ENCODE results near the gene TBL1X.
A peak's percentile ranks its signal among the peaks of the same experiment; 100 is the strongest.

The TBL1X gene

GRCh38 chrX:9781941-9782340 is 317.1 kb downstream of the TBL1X start:
- no peak for DNase-seq

DNA sequence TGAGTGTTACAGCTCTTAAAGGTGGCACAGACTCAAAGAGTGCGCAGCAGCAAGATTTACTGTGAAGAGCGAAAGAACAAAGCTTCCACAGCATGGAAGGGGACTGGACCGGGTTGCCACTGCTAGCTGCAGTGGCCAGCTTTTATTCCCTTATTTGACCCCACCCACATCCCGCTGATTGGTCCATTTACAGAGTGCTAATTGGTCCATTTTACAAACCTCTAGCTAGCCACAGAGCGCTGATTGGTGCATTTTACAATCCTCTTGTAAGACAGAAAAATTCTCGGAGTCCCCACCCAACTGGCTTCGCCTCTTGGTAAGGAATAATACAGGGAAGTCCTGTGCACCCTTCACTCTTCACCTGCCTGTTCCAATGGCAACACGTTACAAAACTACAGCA is 319.5 kb downstream of the TBL1X start:
- no peak for DNase-seq

DNA sequence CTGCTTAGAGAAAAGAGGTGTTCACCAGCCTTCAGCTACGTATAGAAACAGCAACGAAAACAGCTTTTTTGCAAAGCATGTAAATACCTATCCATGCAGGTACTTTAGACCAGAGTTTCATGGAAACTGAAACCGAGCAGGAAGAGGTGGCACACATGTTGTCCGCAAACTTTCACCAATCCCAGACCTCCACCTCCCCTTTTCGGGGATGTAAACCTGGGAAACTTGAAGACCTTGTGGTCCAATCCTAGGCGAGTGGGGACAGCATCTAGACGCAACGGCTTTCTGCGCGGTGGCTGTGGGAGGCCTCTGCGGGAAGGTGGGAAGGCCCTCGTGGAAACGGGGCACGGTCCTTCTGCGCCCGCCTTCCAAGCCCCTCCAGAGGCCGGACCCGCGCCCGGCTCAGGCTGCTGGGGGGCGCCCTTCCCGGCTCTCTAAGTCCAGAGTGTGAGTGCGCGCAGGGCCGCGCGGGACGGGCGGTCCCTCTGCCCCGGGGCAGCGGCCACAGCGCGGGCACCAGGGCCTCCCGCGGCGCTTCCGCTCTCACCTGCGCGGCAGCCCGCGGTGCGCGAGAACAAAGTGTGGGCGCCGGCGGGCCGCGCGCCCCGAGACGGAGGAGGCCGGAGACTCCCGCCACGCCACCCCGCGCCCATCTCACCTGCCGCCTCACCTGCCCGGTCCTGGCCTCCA is 320.5 kb downstream of the TBL1X start:
- DNase-seq, result no peak

DNA sequence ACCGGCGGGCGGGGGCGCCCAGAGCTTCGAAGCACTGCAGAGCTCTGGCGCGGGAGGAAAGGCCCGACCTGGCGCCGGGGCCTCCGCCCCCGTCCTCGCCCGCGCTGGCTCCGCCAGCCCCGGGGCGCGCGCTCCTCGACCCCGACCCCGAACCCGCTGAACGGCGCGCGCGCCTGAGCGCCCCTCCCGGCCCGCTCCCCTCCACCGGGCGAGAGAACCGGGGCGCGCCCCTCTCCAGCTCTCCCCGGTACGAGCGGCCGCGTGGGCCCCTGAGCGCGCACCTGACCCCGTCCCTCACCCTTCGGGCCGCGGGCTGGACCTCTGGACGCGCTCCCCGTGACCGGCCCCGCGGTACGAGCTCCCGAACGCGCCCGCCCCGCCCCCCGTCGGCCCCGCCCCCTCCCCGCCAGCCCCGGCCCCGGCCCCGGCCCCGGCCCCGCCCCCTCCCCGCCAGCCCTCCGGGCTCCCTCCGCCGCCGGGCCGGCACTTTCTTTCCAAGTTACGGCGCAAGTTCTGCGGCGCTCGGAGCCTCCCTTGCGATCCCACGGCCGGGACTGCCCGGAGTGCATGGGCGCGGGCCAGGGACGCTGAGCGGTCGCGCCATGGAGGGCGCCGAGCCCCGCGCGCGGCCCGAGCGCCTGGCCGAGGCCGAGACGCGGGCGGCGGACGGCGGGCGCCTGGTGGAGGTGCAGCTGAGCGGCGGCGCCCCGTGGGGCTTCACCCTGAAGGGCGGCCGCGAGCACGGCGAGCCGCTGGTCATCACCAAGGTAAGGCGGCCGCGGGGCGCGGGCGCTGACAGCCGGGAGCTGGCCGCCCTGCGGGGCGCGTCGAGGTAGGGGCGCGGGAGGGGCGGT is 321.3 kb downstream of the TBL1X start, which contains the start of gene SHROOM2:
SHROOM2 (plus strand) TSS at position 486 of the 854 bp plus-strand sequence; CDS start at position 603, 117 bp downstream.
- peak; percentile 11 for DNase-seq

GRCh38 chrX:9786798-9787635 is 322.2 kb downstream of the TBL1X start:
- peak; percentile 15 for DNase-seq

DNA sequence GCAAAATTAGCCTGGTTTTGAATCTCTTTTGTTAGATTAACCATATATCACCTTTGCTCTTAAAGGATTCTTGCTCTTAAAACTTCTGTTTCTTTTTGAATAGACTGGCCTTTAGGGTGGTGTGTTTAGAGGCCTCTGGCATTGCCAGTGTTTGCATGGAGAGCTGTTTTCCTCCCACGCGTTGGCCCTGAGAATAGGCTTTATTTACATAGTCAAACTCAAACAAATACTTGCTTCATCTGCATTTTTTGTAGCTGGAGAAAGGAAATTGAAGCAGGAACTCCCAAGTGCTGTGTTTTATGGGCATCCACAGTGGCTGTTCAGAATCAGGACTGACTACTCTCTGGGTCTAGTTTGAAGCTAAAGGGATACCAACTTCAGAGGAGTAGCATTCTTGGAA is 324.1 kb downstream of the TBL1X start:
- no peak for DNase-seq

- DNase-seq, result no peak
These were observed 324.7 kb downstream of the TBL1X start for GRCh38 chrX:9789555-9789954.

All from NCI-H82 (cell line).